ENCODE results near the gene NHERF1.

GRCh38 chr17:74764751-74765286, 16.4 kb downstream of the NHERF1 start:
- TF ChIP-seq GATA2 (IDR thresholded peaks at IDR 0.05; ENCODE audit: low read depth, low read length) (no peak), GATA3 (IDR thresholded peaks at IDR 0.05; ENCODE audit: low read depth, low read length) (no peak)

All from SH-SY5Y (cell line).